ENCODE data around the gene VPS50. TPM values are rescaled to one million over a fixed set of nuclear protein-coding genes. Genes with fewer than 3 reads are reported as not detected.

Gene VPS50
- total RNA-seq (2014; rRNA removed; shearing (Covaris generic)) (23.3 and 30.9 TPM in 2 replicates), polyA plus RNA-seq (2016; fragmentation: Nextera tagmentation; extraction: Ambion mirVana) (10.3 and 11.9 TPM in 2 replicates)

GRCh38 chr7:93231799-93232672, at the start of gene VPS50:
TSS of gene VPS50 (plus strand) at chr7:93232366. CDS start at chr7:93232468, 102 bp downstream.
- Histone ChIP-seq H3K4me1 (ENCODE audit: insufficient read depth) (0 out of 2 replicates have a peak, but pooled peaks cover 5% of the 10 kb centered on the region), H3F3A (ENCODE audit: insufficient read depth) (no peaks in the 10 kb centered on the region), H3K79me2 (ENCODE audit: insufficient read depth) (peaks cover 31% of the 10 kb centered on the region), H3K4me3 (peak within 1 kb of the TSS; percentile 99), H3K9ac (peak within 1 kb of the TSS; percentile 81), H3K27me3 (replicated peaks; ENCODE audit: insufficient read depth) (no peaks in the 10 kb centered on the region), H3K36me3 (ENCODE audit: low read depth) (no peaks in the 10 kb centered on the region), H3K4me2 (ENCODE audit: unreplicated experiment) (peak within 1 kb of the TSS; percentile 87), H3K9me2 (ENCODE audit: insufficient read depth) (no peaks in the 10 kb centered on the region), H4K20me1 (ENCODE audit: insufficient read depth) (no peaks in the 10 kb centered on the region), H3K27ac (no peak within 1 kb of the TSS), H2AFZ (peak within 1 kb of the TSS; percentile 100), H3K9me3 (ENCODE audit: low read depth) (no peaks in the 10 kb centered on the region)
- peak; percentile 99 for DNase-seq
- TF ChIP-seq EZH2phosphoT487 (IDR thresholded peaks at IDR 0.05; ENCODE audit: insufficient read depth, low read depth) (no peak), EZH2 (IDR thresholded peaks at IDR 0.05; ENCODE audit: insufficient read depth, poor library complexity, severe bottlenecking) (no peak)
- WGBS, 2 experiments (ENCODE audit: low coverage in 1 of 2, low lambda C conversion rate in 2 of 2, missing lambda C conversion rate in 2 of 2), result 1% methylated on average over 39 to 40 of the region's 40 CpGs
- in situ Hi-C loops (cut with MboI), result no loop called here

GRCh38 chr7:93185303-93186027, 46.7 kb upstream of the VPS50 start:
- Histone ChIP-seq H2AFZ (no peak overlapping the region), H3K9me2 (ENCODE audit: insufficient read depth) (peaks cover 4% of the 10 kb centered on the region; the same call in 1 of the 2 replicates), H3K4me3 (no peak overlapping the region), H3K79me2 (ENCODE audit: insufficient read depth) (no peaks in the 10 kb centered on the region), H3K27ac (no peak overlapping the region), H3K36me3 (ENCODE audit: low read depth) (no peaks in the 10 kb centered on the region), H3K4me1 (ENCODE audit: insufficient read depth) (peaks cover 10% of the 10 kb centered on the region), H3K4me2 (ENCODE audit: unreplicated experiment) (no peak overlapping the region), H3K27me3 (replicated peaks; ENCODE audit: insufficient read depth) (peaks cover 32% of the 10 kb centered on the region), H3K9me3 (ENCODE audit: low read depth) (no peaks in the 10 kb centered on the region), H4K20me1 (ENCODE audit: insufficient read depth) (no peaks in the 10 kb centered on the region), H3F3A (ENCODE audit: insufficient read depth) (no peaks in the 10 kb centered on the region), H3K9ac (no peak overlapping the region)
- TF ChIP-seq EZH2 (IDR thresholded peaks at IDR 0.05; ENCODE audit: insufficient read depth, poor library complexity, severe bottlenecking) (no peak), EZH2phosphoT487 (IDR thresholded peaks at IDR 0.05; ENCODE audit: insufficient read depth, low read depth) (no peak)
- 0 to 5% methylated on average over 1 of the region's 1 CpG for WGBS, 2 experiments (ENCODE audit: low coverage in 1 of 2, low lambda C conversion rate in 2 of 2, missing lambda C conversion rate in 2 of 2)
- in situ Hi-C loops (cut with MboI), result no loop called here
- peak; percentile 54 for DNase-seq

GRCh38 chr7:93188870-93189634, 43.1 kb upstream of the VPS50 start:
- Histone ChIP-seq H3K27me3 (replicated peaks; ENCODE audit: insufficient read depth) (peaks cover 36% of the 10 kb centered on the region), H3K79me2 (ENCODE audit: insufficient read depth) (no peaks in the 10 kb centered on the region), H3F3A (ENCODE audit: insufficient read depth) (no peaks in the 10 kb centered on the region), H2AFZ (no peak overlapping the region), H3K9me3 (ENCODE audit: low read depth) (no peaks in the 10 kb centered on the region), H3K4me3 (no peak overlapping the region), H3K9me2 (ENCODE audit: insufficient read depth) (no peaks in the 10 kb centered on the region), H3K9ac (no peak overlapping the region), H3K27ac (no peak overlapping the region), H3K36me3 (ENCODE audit: low read depth) (no peaks in the 10 kb centered on the region), H3K4me1 (ENCODE audit: insufficient read depth) (peaks cover 10% of the 10 kb centered on the region), H3K4me2 (ENCODE audit: unreplicated experiment) (no peak overlapping the region), H4K20me1 (ENCODE audit: insufficient read depth) (no peaks in the 10 kb centered on the region)
- TF ChIP-seq EZH2 (IDR thresholded peaks at IDR 0.05; ENCODE audit: insufficient read depth, poor library complexity, severe bottlenecking) (no peak), EZH2phosphoT487 (IDR thresholded peaks at IDR 0.05; ENCODE audit: insufficient read depth, low read depth) (no peak)
- WGBS, 2 experiments (ENCODE audit: low coverage in 1 of 2, low lambda C conversion rate in 2 of 2, missing lambda C conversion rate in 2 of 2), result 46 to 49% methylated on average over 6 of the region's 6 CpGs
- no peak for DNase-seq
- in situ Hi-C loops (cut with MboI), result no loop called here

GRCh38 chr7:93194386-93194785, 37.8 kb upstream of the VPS50 start:
- no peak overlapping the region for H3K27ac ChIP-seq
- H3K4me3 ChIP-seq, result no peak overlapping the region
- H3K27me3 ChIP-seq (replicated peaks; ENCODE audit: insufficient read depth), result peaks cover 30% of the 10 kb centered on the region
- H4K20me1 ChIP-seq (ENCODE audit: insufficient read depth), result no peaks in the 10 kb centered on the region
- peak; percentile 68 for DNase-seq
- H3K79me2 ChIP-seq (ENCODE audit: insufficient read depth), result no peaks in the 10 kb centered on the region
- no peaks in the 10 kb centered on the region for H3K4me1 ChIP-seq (ENCODE audit: insufficient read depth)
- 34 to 35% methylated on average over 3 of the region's 3 CpGs for WGBS, 2 experiments (ENCODE audit: low coverage in 1 of 2, low lambda C conversion rate in 2 of 2, missing lambda C conversion rate in 2 of 2)
- no peaks in the 10 kb centered on the region for H3F3A ChIP-seq (ENCODE audit: insufficient read depth)
- in situ Hi-C loops (cut with MboI), result no loop called here
- no peaks in the 10 kb centered on the region for H3K36me3 ChIP-seq (ENCODE audit: low read depth)
- no peaks in the 10 kb centered on the region for H3K9me2 ChIP-seq (ENCODE audit: insufficient read depth)
- H3K9me3 ChIP-seq (ENCODE audit: low read depth), result no peaks in the 10 kb centered on the region
- no peak for TF ChIP-seq EZH2phosphoT487 (IDR thresholded peaks at IDR 0.05; ENCODE audit: insufficient read depth, low read depth)
- TF ChIP-seq EZH2 (IDR thresholded peaks at IDR 0.05; ENCODE audit: insufficient read depth, poor library complexity, severe bottlenecking), result no peak
- no peak overlapping the region for H3K4me2 ChIP-seq (ENCODE audit: unreplicated experiment)
- no peak overlapping the region for H2AFZ ChIP-seq
- H3K9ac ChIP-seq, result no peak overlapping the region

All from GM23248 (cell line).